Upper lobe of right lung (tissue), 1 donor: ENCODE results near the gene ERI3. TPM values are rescaled to one million over a fixed set of nuclear protein-coding genes. Genes with fewer than 3 reads are reported as not detected.

Source experiments
- ATAC-seq: fragments of 200-7000 bp; cut with Tn5 transposase; one replicate; pipeline ENCODE4 v1.9.1; 2020; ENCODE audit warnings: mild to moderate bottlenecking, moderate library complexity
- DNase-seq: peaks from one replicate; pipeline ENCODE4 v3.0.0-alpha.2; 2020
- H3K27ac ChIP-seq: fragments of 200-600 bp; one replicate; pipeline ENCODE4 v1.8.0; 2022
- H3K27me3 ChIP-seq: fragments of 200-600 bp; one replicate; pipeline ENCODE4 v1.8.0; 2022; ENCODE audit warnings: mild to moderate bottlenecking
- H3K36me3 ChIP-seq: fragments of 200-600 bp; one replicate; pipeline ENCODE4 v1.8.0; 2022
- H3K4me1 ChIP-seq: fragments of 200-600 bp; one replicate; pipeline ENCODE4 v1.8.0; 2022
- H3K4me3 ChIP-seq: fragments of 200-600 bp; one replicate; pipeline ENCODE4 v1.8.0; 2022; ENCODE audit warnings: mild to moderate bottlenecking
- H3K9me3 ChIP-seq: fragments of 200-600 bp; one replicate; pipeline ENCODE4 v1.8.0; 2022
- CTCF ChIP-seq: fragments of 200-600 bp; IDR thresholded peaks from one replicate; pipeline ENCODE4 v1.8.0; 2022; ENCODE audit warnings: antibody characterized with exemption
- intact Hi-C: fragments of 100-400 bp; cut with DNase I; formaldehyde crosslinking; loops from one replicate; pipeline ENCODE4 v1.11.0; 2022
- total RNA-seq: library from RNA; stranded (reverse); fragmentation: NEBNext Ultra II Directional; extraction: Animal tissue kit (Norgen Biotek cat#: 25700); gene quantifications from one replicate; pipeline ENCODE4 v1.2.1, GENCODE V29; 2021
- donor health status: DM: no; HTN: yes; CAD: no; lungs with severe emphysema.

ERI3 gene
- total RNA-seq, 1 donor from 2014 or later: 41.7 TPM

DNA sequence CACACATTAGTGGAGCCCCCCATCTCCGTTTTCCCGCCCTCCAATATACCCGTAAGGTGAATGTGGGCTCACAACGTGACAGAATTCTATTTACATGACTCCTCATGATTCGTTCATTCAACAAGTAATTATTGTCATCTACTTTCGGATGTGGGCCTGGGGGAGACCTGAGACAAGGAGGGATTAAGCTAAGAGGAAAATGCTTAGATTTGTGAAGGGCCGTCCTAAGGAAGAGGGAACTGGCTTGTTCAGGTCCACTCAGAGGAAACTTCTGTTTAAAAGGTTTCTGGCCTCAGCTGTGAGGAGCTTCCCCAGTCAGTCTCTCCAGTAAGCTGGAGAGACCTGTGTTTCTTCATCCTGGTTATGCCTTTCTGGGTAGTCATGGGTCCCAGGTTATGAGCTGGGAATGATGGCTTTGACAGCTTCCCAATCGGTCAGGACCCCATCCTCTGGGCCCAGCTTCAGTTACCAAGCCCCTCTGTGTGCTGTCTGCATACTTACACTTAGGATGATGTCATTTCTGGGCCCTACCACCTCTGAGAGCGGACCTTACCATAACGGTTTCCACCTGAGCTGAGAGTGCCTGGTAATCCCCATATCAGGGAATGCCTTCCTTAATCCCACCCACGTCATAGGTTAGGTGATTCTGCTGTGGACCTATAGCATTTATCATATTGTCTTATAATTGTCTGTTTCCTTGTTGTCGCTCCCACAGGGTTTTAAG is 687 bp upstream of the ERI3 start:
- DNase-seq (no peak), ATAC-seq (no peak)
- H3K4me1 ChIP-seq: peaks cover 17% of the 10 kb centered on the region
- H3K4me3 ChIP-seq: peak overlapping the region; percentile 82
- no peak for TF ChIP-seq CTCF
- no peaks in the 10 kb centered on the region for H3K9me3 ChIP-seq
- H3K27me3 ChIP-seq: no peaks in the 10 kb centered on the region
- no peaks in the 10 kb centered on the region for H3K36me3 ChIP-seq
- intact Hi-C loops: no loop called here
- no peak overlapping the region for H3K27ac ChIP-seq

DNA sequence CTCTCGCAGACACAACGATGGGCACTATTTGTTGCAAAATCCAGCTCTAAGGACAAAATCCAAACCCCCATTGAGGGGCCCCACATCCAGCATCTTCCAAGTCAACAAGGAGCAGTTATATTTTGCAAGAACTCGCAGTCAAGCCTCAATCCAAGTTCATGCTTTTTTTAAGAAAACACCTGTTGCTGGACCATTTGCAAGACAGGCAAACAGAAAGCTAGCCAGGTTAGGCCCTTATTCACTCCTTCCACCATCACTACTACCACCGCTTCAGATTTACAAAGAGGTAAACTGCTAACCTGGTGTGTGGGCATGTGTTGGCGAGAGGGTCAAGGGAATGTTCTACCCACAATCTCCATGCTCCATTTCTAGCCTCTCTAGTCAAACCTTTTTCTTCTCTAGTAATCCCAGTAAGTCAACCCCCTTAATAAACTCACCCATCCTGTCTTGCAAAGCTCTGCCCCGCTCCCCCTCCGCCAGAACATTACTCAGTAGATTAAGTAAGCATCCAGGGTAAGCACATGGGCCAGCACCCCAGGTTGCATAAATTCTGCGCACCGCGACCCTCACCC is 703 bp downstream of the ERI3 start:
- H3K27ac ChIP-seq: peak overlapping the region; percentile 82
- H3K36me3 ChIP-seq: no peaks in the 10 kb centered on the region
- peak overlapping the region; percentile 82 for H3K4me3 ChIP-seq
- intact Hi-C loops: no loop called here
- ATAC-seq (no peak), DNase-seq (no peak)
- no peak for TF ChIP-seq CTCF
- no peaks in the 10 kb centered on the region for H3K9me3 ChIP-seq
- H3K4me1 ChIP-seq: peaks cover 17% of the 10 kb centered on the region
- no peaks in the 10 kb centered on the region for H3K27me3 ChIP-seq

GRCh38 chr1:44353604-44354003 is 1.5 kb downstream of the ERI3 start:
- DNase-seq: no peak

DNA sequence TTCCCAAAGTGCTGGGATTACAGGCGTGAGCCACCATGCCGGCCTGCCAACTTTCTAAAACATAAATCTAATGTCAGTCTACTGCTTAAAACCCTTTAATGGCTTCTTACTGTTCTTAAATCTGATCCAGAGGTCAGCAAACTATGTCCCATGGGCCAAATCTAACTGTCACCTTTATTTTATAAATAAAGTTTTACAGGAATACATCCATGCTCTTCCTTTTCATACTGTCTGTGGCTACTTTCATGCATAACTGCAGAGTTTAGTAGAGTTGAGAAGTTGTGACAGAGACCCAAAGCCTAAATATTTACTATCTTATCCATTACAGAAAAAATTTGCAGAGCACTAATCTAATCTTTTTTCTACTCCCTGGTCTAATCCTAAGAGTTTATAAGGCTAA is 3.8 kb downstream of the ERI3 start:
- no peak overlapping the region for H3K27ac ChIP-seq
- H3K4me3 ChIP-seq: no peak overlapping the region
- H3K36me3 ChIP-seq: no peaks in the 10 kb centered on the region
- no peak for TF ChIP-seq CTCF
- H3K9me3 ChIP-seq: no peaks in the 10 kb centered on the region
- peaks cover 25% of the 10 kb centered on the region for H3K4me1 ChIP-seq
- intact Hi-C loops: no loop called here
- ATAC-seq (no peak), DNase-seq (no peak)
- no peaks in the 10 kb centered on the region for H3K27me3 ChIP-seq

More at GRCh38 chr1:44353604-44354003, 1.5 kb downstream of the ERI3 start:
- Histone ChIP-seq H3K9me3 (no peaks in the 10 kb centered on the region), H3K27me3 (no peaks in the 10 kb centered on the region), H3K4me3 (no peak overlapping the region), H3K36me3 (no peaks in the 10 kb centered on the region), H3K27ac (no peak overlapping the region), H3K4me1 (peaks cover 17% of the 10 kb centered on the region)
- no peak for ATAC-seq
- no peak for TF ChIP-seq CTCF
- intact Hi-C loops: no loop called here

DNA sequence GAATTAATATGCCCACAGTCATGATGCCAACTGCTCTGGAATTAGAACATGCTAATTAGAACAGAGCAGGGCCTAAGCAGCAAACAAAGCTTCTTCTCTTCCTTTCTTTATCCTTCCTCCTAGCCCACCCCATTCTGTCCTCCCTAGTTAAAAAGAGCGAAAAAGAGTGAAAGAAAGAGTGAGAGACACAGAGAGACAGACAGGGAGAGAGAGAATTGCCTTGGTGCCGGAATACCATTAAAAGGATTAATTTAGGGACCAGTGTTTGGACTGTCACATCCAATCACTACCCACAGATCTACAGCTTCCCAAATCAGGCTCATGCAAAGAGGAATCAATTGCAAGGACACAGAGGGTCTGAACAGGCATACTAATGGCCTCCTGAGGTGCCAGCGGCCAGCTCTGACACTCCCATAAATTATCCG is 7.0 kb downstream of the ERI3 start:
- DNase-seq (no peak), ATAC-seq (no peak)
- no peaks in the 10 kb centered on the region for H3K36me3 ChIP-seq
- no peak overlapping the region for H3K27ac ChIP-seq
- intact Hi-C loops: no loop called here
- H3K27me3 ChIP-seq: no peaks in the 10 kb centered on the region
- no peak overlapping the region for H3K4me3 ChIP-seq
- peaks cover 12% of the 10 kb centered on the region for H3K4me1 ChIP-seq
- TF ChIP-seq CTCF: no peak
- H3K9me3 ChIP-seq: no peaks in the 10 kb centered on the region
